Endothelial cell (in vitro differentiated cells): ENCODE results near the gene SLC7A1. TPM values are rescaled to one million over a fixed set of nuclear protein-coding genes. Genes with fewer than 3 reads are reported as not detected.
A peak's percentile ranks its signal among the peaks of the same experiment; 100 is the strongest.

Source experiments
- DNase-seq: peaks from one replicate; pipeline ENCODE4 v3.0.0; 2021; ENCODE audit warnings: low spot score
- H3K27ac Mint-ChIP-seq: one replicate; pipeline ENCODE4 v1.8.0; 2021; ENCODE audit warnings: mixed read lengths, inconsistent platforms; ENCODE audit not compliant: unreplicated experiment
- H3K27me3 Mint-ChIP-seq: one replicate; pipeline ENCODE4 v1.8.0; 2021; ENCODE audit warnings: mild to moderate bottlenecking, moderate library complexity, mixed read lengths, inconsistent platforms; ENCODE audit not compliant: unreplicated experiment
- H3K36me3 Mint-ChIP-seq: one replicate; pipeline ENCODE4 v1.8.0; 2021; ENCODE audit warnings: mild to moderate bottlenecking, low read depth, mixed read lengths, inconsistent platforms; ENCODE audit not compliant: unreplicated experiment
- H3K4me1 Mint-ChIP-seq: one replicate; pipeline ENCODE4 v1.8.0; 2021; ENCODE audit warnings: mild to moderate bottlenecking, mixed read lengths, inconsistent platforms; ENCODE audit not compliant: unreplicated experiment
- H3K4me3 Mint-ChIP-seq: one replicate; pipeline ENCODE4 v1.8.0; 2021; ENCODE audit warnings: mild to moderate bottlenecking, mixed read lengths, inconsistent platforms; ENCODE audit not compliant: unreplicated experiment
- H3K9me3 Mint-ChIP-seq: one replicate; pipeline ENCODE4 v1.8.0; 2021; ENCODE audit warnings: mixed read lengths, inconsistent platforms; ENCODE audit not compliant: unreplicated experiment
- CTCF ChIP-seq: fragments of 200-600 bp; sonication (generic); IDR thresholded peaks from one replicate; pipeline ENCODE4 v1.5.0; 2021; ENCODE audit warnings: antibody characterized with exemption; ENCODE audit not compliant: unreplicated experiment
- total RNA-seq: library from RNA; stranded (reverse); fragmentation: NEBNext Ultra II Directional; extraction: Animal tissue kit (Norgen Biotek cat#: 25700); gene quantifications from one replicate; pipeline ENCODE4 v1.2.1, GENCODE V29; 2021; ENCODE audit not compliant: unreplicated experiment

The SLC7A1 gene
- total RNA-seq, 1 donor from 2014 or later: 17.4 TPM

- H3K27ac Mint-ChIP-seq: no peak overlapping the region
- no peaks in the 10 kb centered on the region for H3K36me3 Mint-ChIP-seq
- peaks cover 2% of the 10 kb centered on the region for H3K27me3 Mint-ChIP-seq
- no peak for TF ChIP-seq CTCF
- H3K4me3 Mint-ChIP-seq: no peak overlapping the region
- no peaks in the 10 kb centered on the region for H3K9me3 Mint-ChIP-seq
- DNase-seq: peak; percentile 56
- peaks cover 2% of the 10 kb centered on the region for H3K4me1 Mint-ChIP-seq
These were observed 92.2 kb downstream of the SLC7A1 start for GRCh38 chr13:29503041-29503837.

- TF ChIP-seq CTCF: no peak
- H3K4me1 Mint-ChIP-seq: peaks cover 2% of the 10 kb centered on the region
- H3K27ac Mint-ChIP-seq: no peak overlapping the region
- H3K9me3 Mint-ChIP-seq: no peaks in the 10 kb centered on the region
- H3K36me3 Mint-ChIP-seq: no peaks in the 10 kb centered on the region
- no peak overlapping the region for H3K4me3 Mint-ChIP-seq
- H3K27me3 Mint-ChIP-seq: peaks cover 2% of the 10 kb centered on the region
- no peak for DNase-seq
These were observed 93.0 kb downstream of the SLC7A1 start for GRCh38 chr13:29502391-29503008.

GRCh38 chr13:29501674-29502073, 93.8 kb downstream of the SLC7A1 start:
- H3K4me3 Mint-ChIP-seq: no peak overlapping the region
- no peak overlapping the region for H3K27ac Mint-ChIP-seq
- H3K27me3 Mint-ChIP-seq: peaks cover 2% of the 10 kb centered on the region
- TF ChIP-seq CTCF: no peak
- no peaks in the 10 kb centered on the region for H3K36me3 Mint-ChIP-seq
- H3K4me1 Mint-ChIP-seq: peaks cover 2% of the 10 kb centered on the region
- no peaks in the 10 kb centered on the region for H3K9me3 Mint-ChIP-seq
- DNase-seq: no peak

GRCh38 chr13:29500386-29500785, 95.1 kb downstream of the SLC7A1 start:
- Mint-ChIP-seq H3K27me3 (peaks cover 4% of the 10 kb centered on the region), H3K4me1 (peaks cover 4% of the 10 kb centered on the region), H3K36me3 (no peaks in the 10 kb centered on the region), H3K4me3 (no peak overlapping the region), H3K27ac (no peak overlapping the region), H3K9me3 (no peaks in the 10 kb centered on the region)
- DNase-seq: no peak
- TF ChIP-seq CTCF: no peak
